Left ventricle myocardium inferior (tissue), 1 donor: Measurements from ENCODE around the gene DAZAP1. TPM values are rescaled to one million over a fixed set of nuclear protein-coding genes. Genes with fewer than 3 reads are reported as not detected.

Experiments
- DNase-seq: peaks from one replicate; pipeline ENCODE4 v3.0.0-alpha.2; 2020
- H3K27ac ChIP-seq: fragments of 200-600 bp; replicated peaks from 2 replicates; pipeline ENCODE4 v1.8.0; 2021
- H3K27me3 ChIP-seq: fragments of 200-600 bp; 2 replicates; pipeline ENCODE4 v1.8.0; 2021; ENCODE audit warnings: low read depth
- H3K36me3 ChIP-seq: fragments of 200-600 bp; 2 replicates; pipeline ENCODE4 v1.8.0; 2021
- H3K4me1 ChIP-seq: fragments of 200-600 bp; 2 replicates; pipeline ENCODE4 v1.8.0; 2021
- H3K4me3 ChIP-seq: fragments of 200-600 bp; 2 replicates; pipeline ENCODE4 v1.8.0; 2021; ENCODE audit warnings: mild to moderate bottlenecking, moderate library complexity
- H3K9me3 ChIP-seq: fragments of 200-600 bp; replicated peaks from 2 replicates; pipeline ENCODE4 v1.8.0; 2021
- CTCF ChIP-seq: fragments of 200-600 bp; IDR thresholded peaks from 2 replicates; pipeline ENCODE4 v1.8.0; 2021; ENCODE audit warnings: antibody characterized with exemption, mild to moderate bottlenecking, borderline replicate concordance
- intact Hi-C: fragments of 100-400 bp; cut with micrococcal nuclease; formaldehyde crosslinking; loops from one replicate; pipeline ENCODE4 v1.11.0; 2022
- total RNA-seq: library from RNA; stranded (reverse); fragmentation: NEBNext Ultra II Directional; extraction: Animal tissue kit (Norgen Biotek cat#: 25700); gene quantifications from one replicate; pipeline ENCODE4 v1.2.1, GENCODE V29; 2021
- donor health status: DM: no; HTN: yes; CAD: no; lungs with severe emphysema.

Gene DAZAP1
- total RNA-seq, 1 donor from 2014 or later: 81.8 TPM

- Histone ChIP-seq H3K27ac (peak overlapping the region; percentile 43), H3K4me3 (peak overlapping the region; percentile 37)
Observed at GRCh38 chr19:1396768-1397679, 10.4 kb upstream of the DAZAP1 start.

GRCh38 chr19:1397838-1398237 lies 9.5 kb upstream of the DAZAP1 start:
- Histone ChIP-seq H3K36me3 (peaks cover 21% of the 10 kb centered on the region), H3K9me3 (no peaks in the 10 kb centered on the region), H3K27me3 (peaks cover 8% of the 10 kb centered on the region), H3K4me1 (peaks cover 64% of the 10 kb centered on the region), H3K27ac (no peak overlapping the region), H3K4me3 (no peak overlapping the region)
- intact Hi-C loops: no loop called here
- no peak for TF ChIP-seq CTCF
- no peak for DNase-seq

More at GRCh38 chr19:1396768-1397679, 10.4 kb upstream of the DAZAP1 start:
- no peak for TF ChIP-seq CTCF
- no peak for DNase-seq
- H3K4me1 ChIP-seq: peaks cover 57% of the 10 kb centered on the region
- intact Hi-C loops: no loop called here
- H3K36me3 ChIP-seq: peaks cover 29% of the 10 kb centered on the region
- H3K9me3 ChIP-seq: no peaks in the 10 kb centered on the region
- peaks cover under 1% of the 10 kb centered on the region for H3K27me3 ChIP-seq

- DNase-seq: no peak
- H3K4me1 ChIP-seq: peaks cover 64% of the 10 kb centered on the region
- H3K27me3 ChIP-seq: peaks cover 8% of the 10 kb centered on the region
- no peak overlapping the region for H3K27ac ChIP-seq
- no peak overlapping the region for H3K4me3 ChIP-seq
- peaks cover 9% of the 10 kb centered on the region for H3K36me3 ChIP-seq
- intact Hi-C loops: no loop called here
- TF ChIP-seq CTCF: no peak
- H3K9me3 ChIP-seq: no peaks in the 10 kb centered on the region
Observed at GRCh38 chr19:1399079-1399478, 8.3 kb upstream of the DAZAP1 start.

GRCh38 chr19:1399745-1400144 lies 7.6 kb upstream of the DAZAP1 start:
- DNase-seq: no peak
- no peak overlapping the region for H3K27ac ChIP-seq
- H3K9me3 ChIP-seq: no peaks in the 10 kb centered on the region
- peaks cover 3% of the 10 kb centered on the region for H3K36me3 ChIP-seq
- H3K4me1 ChIP-seq: peaks cover 61% of the 10 kb centered on the region
- peaks cover 8% of the 10 kb centered on the region for H3K27me3 ChIP-seq
- H3K4me3 ChIP-seq: no peak overlapping the region
- intact Hi-C loops: no loop called here
- TF ChIP-seq CTCF: no peak

GRCh38 chr19:1400281-1401137 lies 6.9 kb upstream of the DAZAP1 start:
- Histone ChIP-seq H3K4me1 (peaks cover 54% of the 10 kb centered on the region), H3K36me3 (no peaks in the 10 kb centered on the region), H3K27ac (peak overlapping the region; percentile 83), H3K9me3 (no peaks in the 10 kb centered on the region), H3K4me3 (peak overlapping the region; percentile 80), H3K27me3 (peaks cover 8% of the 10 kb centered on the region)
- intact Hi-C loops: no loop called here
- DNase-seq: peak; percentile 71
- TF ChIP-seq CTCF: no peak
